ENCODE data around the gene FOLR2. TPM values are rescaled to one million over a fixed set of nuclear protein-coding genes. Genes with fewer than 3 reads are reported as not detected.

The FOLR2 gene
- total RNA-seq, 1 experiment from 2014 or later: not detected

GRCh38 chr11:72249961-72250360 lies 33.4 kb downstream of the FOLR2 start:
- Histone ChIP-seq H3K36me3 (ENCODE audit: control insufficient read depth in 1 of 2, insufficient read depth in 2 of 2, low read length in 2 of 2) (no peaks in the 10 kb centered on the region), H3K9ac (ENCODE audit: low read length) (no peak overlapping the region), H3K27me3 (ENCODE audit: insufficient read depth, low read length) (no peaks in the 10 kb centered on the region), H3K27ac (ENCODE audit: low read depth, low read length) (no peak overlapping the region), H3K79me2 (ENCODE audit: insufficient read depth, low read length) (no peaks in the 10 kb centered on the region), H3K9me2 (ENCODE audit: insufficient read depth) (no peaks in the 10 kb centered on the region), H3K4me3 (replicated peaks in 1 of 2; ENCODE audit: low read depth in 1 of 2, low read length in 2 of 2) (no peak overlapping the region), H3K4me2 (ENCODE audit: low read length) (no peak overlapping the region), H2AFZ (ENCODE audit: low read depth, low read length, poor library complexity, severe bottlenecking) (no peak overlapping the region), H3K4me1 (ENCODE audit: control insufficient read depth in 1 of 2, insufficient read depth in 2 of 2, low read length in 2 of 2) (no peaks in the 10 kb centered on the region; a peak in 1 of 4 replicates), H4K20me1 (ENCODE audit: insufficient read depth) (no peaks in the 10 kb centered on the region), H3K9me3 (ENCODE audit: control insufficient read depth in 1 of 2, insufficient read depth in 1 of 2, low read depth in 1 of 2, low read length in 2 of 2) (no peaks in the 10 kb centered on the region)
- ChIA-PET CTCF (no interaction called here), POLR2A (no interaction called here), RAD21 (ENCODE audit: low non-redundant PET in 1 of 2, low total read pairs in 2 of 2, uncharacterized antibody in 2 of 2, unreplicated experiment in 2 of 2) (no interaction called here)
- ATAC-seq (no peak), DNase-seq (ENCODE audit: low read depth, low spot score) (no peak)
- TF ChIP-seq ZFX (IDR thresholded peaks at IDR 0.05) (no peak), CEBPB (IDR thresholded peaks at IDR 0.05; ENCODE audit: low read depth) (no peak), RAD21 (IDR thresholded peaks at IDR 0.05; ENCODE audit: low read depth) (no peak), EZH2 (IDR thresholded peaks at IDR 0.05) (no peak)
- intact Hi-C loops (cut with micrococcal nuclease): no loop called here
- BruUV-seq (replicated peaks): no TSS peak

- no peak overlapping the region for H3K27ac ChIP-seq (ENCODE audit: low read depth, low read length)
- H3K4me3 ChIP-seq (replicated peaks in 1 of 2; ENCODE audit: low read depth in 1 of 2, low read length in 2 of 2): no peak overlapping the region
- H3K9me3 ChIP-seq (ENCODE audit: control insufficient read depth in 1 of 2, insufficient read depth in 1 of 2, low read depth in 1 of 2, low read length in 2 of 2): no peaks in the 10 kb centered on the region
- POLR2A ChIA-PET: no interaction called here
- DNase-seq (ENCODE audit: low read depth, low spot score): no peak
- H3K9ac ChIP-seq (ENCODE audit: low read length): no peak overlapping the region
- H4K20me1 ChIP-seq (ENCODE audit: insufficient read depth): no peaks in the 10 kb centered on the region
- ATAC-seq: no peak
- no peak overlapping the region for H2AFZ ChIP-seq (ENCODE audit: low read depth, low read length, poor library complexity, severe bottlenecking)
- no peaks in the 10 kb centered on the region for H3K79me2 ChIP-seq (ENCODE audit: insufficient read depth, low read length)
- H3K27me3 ChIP-seq (ENCODE audit: insufficient read depth, low read length): no peaks in the 10 kb centered on the region
- H3K36me3 ChIP-seq (ENCODE audit: control insufficient read depth in 1 of 2, insufficient read depth in 2 of 2, low read length in 2 of 2): no peaks in the 10 kb centered on the region
- intact Hi-C loops (cut with micrococcal nuclease): no loop called here
- TF ChIP-seq POLR2AphosphoS5 (IDR thresholded peaks at IDR 0.05; ENCODE audit: low read depth, low read length) (no peak), ZNF274 (IDR thresholded peaks at IDR 0.05; ENCODE audit: low read depth, low read length) (no peak), MAX (IDR thresholded peaks at IDR 0.05) (no peak), RAD21 (IDR thresholded peaks at IDR 0.05; ENCODE audit: low read depth) (no peak), FOSL1 (IDR thresholded peaks at IDR 0.05; ENCODE audit: low read depth) (no peak), ELF1 (IDR thresholded peaks at IDR 0.05; ENCODE audit: borderline replicate concordance, low read depth) (no peak), EGR1 (IDR thresholded peaks at IDR 0.05; ENCODE audit: low read depth) (no peak), EZH2 (IDR thresholded peaks at IDR 0.05) (no peak)
- no peak overlapping the region for H3K4me2 ChIP-seq (ENCODE audit: low read length)
- CTCF ChIA-PET: interaction anchor here (1.3 kb wide), 1 partner anchor 12 kb away, joined by 3 read pairs; no protein-coding TSS in a partner anchor
- no peaks in the 10 kb centered on the region; a peak in 1 of 4 replicates for H3K4me1 ChIP-seq (ENCODE audit: control insufficient read depth in 1 of 2, insufficient read depth in 2 of 2, low read length in 2 of 2)
- no TSS peak for BruUV-seq (replicated peaks)
- H3K9me2 ChIP-seq (ENCODE audit: insufficient read depth): no peaks in the 10 kb centered on the region
- RAD21 ChIA-PET (ENCODE audit: low non-redundant PET in 1 of 2, low total read pairs in 2 of 2, uncharacterized antibody in 2 of 2, unreplicated experiment in 2 of 2): no interaction called here
These were observed 34.3 kb downstream of the FOLR2 start for GRCh38 chr11:72250661-72251464.
